Activated CD4-positive, alpha-beta T cell treated with anti-CD3 and anti-CD28 coated beads for 24 hours (primary cell): ENCODE measurements around the gene FAM13A.

ENCODE experiments used
- DNase-seq, 2 donors: peaks; one replicate each; pipeline ENCODE4 v3.0.0-alpha.2; 2020; ENCODE audit warnings: low read depth in 2 of 2

Gene FAM13A

GRCh38 chr4:88720451-88721428 lies 336.2 kb downstream of the FAM13A start:
- DNase-seq = no peak

DNA sequence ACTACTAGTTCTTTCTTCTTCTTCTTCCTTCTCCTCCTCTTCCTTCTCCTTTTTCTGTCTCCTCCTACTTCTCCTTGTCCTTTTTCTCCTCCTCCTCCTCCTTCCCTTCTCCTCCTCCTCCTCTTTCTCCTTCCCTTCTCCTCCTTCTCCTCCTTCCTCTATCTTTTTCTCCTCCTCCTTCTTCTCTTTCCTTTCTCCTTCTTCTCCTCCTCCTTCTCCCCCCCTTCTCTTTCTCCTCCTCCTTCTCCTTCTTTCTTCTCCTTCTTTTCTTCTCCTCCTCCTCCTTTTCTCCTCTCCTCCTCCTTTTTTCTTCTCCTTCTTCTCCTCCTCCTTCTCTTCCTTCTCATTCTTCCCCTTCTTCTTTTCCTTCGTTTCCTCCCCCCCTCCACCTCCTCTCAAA lies 337.6 kb downstream of the FAM13A start:
- DNase-seq = no peak

- no peak for DNase-seq
Observed at GRCh38 chr4:88718098-88718497, 338.9 kb downstream of the FAM13A start.

- DNase-seq = no peak
Observed at GRCh38 chr4:88713782-88714181, 343.2 kb downstream of the FAM13A start.

GRCh38 chr4:88709989-88710388 lies 347.0 kb downstream of the FAM13A start:
- no peak for DNase-seq

- DNase-seq = no peak
Observed at GRCh38 chr4:88706574-88706973, 350.4 kb downstream of the FAM13A start.

- no peak for DNase-seq
Observed at GRCh38 chr4:88705805-88706492, 351.0 kb downstream of the FAM13A start.

- DNase-seq = no peak
Observed at GRCh38 chr4:88705223-88705622, 351.8 kb downstream of the FAM13A start.

- no peak for DNase-seq
Observed at GRCh38 chr4:88702782-88703181, 354.2 kb downstream of the FAM13A start.

DNA sequence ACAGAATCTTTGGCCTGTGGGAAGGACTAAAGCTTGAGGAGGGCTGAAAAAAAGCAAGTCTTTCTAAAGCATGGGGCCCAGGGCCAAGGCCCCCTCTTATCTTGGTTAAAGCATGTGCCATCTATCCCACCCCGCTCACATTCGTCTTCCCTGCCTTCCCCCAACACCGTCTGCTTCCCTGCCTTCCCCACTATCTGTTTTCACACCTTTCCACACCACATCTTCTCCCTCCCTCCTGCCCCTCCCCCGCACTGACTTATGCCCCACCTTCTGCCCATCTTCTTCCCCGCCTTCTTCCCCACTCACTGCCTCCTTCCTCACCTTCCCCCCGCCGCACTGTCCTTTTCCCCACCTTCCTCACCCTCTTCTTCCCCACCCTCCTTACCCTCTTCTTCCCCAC lies 358.5 kb downstream of the FAM13A start:
- no peak for DNase-seq

DNA sequence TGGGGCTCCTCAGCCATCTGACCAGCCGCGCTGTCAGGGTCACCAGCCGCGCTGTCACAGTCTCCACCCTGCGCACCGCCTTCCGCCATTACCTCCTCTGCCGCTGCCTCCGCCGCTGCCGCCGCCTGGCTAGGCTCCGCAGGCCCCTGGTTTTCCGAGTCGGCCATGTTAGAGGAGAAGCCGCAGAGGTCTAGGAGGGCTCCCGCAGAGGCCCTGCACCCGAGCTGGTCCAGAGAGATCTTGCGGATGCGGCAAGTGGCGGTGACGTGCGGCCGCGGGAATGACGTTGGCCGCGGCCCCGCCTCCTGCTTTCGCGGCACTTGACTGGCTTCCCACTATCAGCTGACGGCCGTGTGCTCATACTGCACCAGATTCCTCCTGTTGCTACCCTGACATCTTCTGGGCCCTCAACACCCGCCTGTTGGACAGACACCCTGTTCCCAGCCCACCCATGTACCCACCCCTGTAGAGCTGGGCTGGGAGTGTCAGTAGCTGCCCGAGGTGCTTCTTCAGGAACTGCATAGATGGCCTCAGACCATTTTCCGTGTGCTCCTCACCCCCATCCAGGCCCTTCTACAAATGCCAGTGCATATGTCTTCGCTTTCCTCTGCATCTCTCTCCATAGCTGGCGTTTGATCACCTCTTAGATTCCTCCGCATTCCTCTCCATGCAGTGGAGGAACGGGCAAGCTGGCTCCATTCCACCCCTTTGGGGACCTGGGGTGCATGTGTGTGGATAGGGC lies 359.2 kb downstream of the FAM13A start, which contains the start of gene NAP1L5:
TSS of gene NAP1L5 (minus strand) at position 242 of the 742 bp plus-strand sequence. CDS start at position 167, 75 bp downstream.
- DNase-seq = peak; percentile 29 to 40

GRCh38 chr4:88697141-88697540 lies 359.8 kb downstream of the FAM13A start:
- DNase-seq = no peak

DNA sequence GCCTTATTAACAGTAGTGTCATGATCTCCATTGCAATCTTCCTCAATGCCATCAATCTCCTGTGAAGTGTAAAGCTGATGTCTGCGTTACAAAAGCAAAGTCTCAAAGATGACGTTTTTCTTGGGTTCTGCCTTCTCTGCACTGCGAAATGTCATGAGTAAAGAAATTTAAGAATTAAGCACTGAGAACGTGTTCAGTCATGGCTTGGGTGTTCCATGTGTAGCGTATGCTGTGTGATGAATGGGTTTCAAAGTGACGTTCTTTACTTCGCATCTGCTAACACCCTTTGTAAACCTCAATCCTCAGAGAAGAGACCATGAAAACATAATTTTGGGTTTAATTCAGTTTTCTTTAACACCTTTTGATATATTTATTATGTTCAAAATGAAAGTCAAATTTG lies 360.4 kb downstream of the FAM13A start:
- no peak for DNase-seq

- DNase-seq = no peak
Observed at GRCh38 chr4:88693792-88694191, 363.2 kb downstream of the FAM13A start.

DNA sequence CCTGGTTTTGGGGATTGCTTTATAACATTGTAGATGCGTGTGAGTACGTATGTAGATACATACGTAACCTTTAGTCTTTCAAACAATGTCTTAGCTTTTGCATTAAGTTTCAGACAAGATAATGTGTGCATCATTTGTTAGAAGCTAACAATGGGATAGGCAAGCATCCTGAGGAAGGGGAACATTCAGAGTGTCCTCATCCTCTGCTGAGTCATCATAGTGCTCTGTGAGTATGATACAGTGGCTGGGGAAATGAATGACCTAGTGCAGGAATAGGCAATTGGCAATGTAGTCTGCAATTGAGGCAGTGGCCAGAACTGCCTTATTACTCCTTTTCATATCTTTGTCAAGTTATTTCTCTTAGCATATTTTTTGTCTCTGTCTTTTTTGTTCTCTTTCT lies 366.6 kb downstream of the FAM13A start:
- no peak for DNase-seq

DNA sequence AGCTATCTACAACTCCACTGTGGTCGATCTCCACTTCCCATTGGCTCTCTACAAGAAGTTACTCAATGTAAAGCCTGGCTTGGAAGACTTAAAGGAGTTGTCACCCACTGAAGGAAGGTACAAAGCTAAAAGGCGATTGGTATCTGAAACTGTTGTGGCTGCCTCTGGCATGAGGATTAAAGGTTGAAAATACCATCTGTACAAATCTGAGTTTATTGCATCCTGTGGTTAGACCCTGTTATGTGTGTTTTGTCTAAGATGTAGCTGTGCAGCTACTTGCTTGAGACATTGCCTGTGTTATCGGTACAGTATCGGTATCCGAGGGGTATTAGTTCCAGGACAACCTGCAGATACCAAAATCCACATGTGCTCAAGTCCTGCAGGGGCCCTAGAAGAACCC lies 375.8 kb downstream of the FAM13A start:
- DNase-seq = no peak
